Spinal cord (tissue), 10 donors: ENCODE data around the gene SLC25A12. TPM values are rescaled to one million over a fixed set of nuclear protein-coding genes. Genes with fewer than 3 reads are reported as not detected.

Experiments used
- DNase-seq, 6 donors: peaks; one replicate each; pipeline versions ENCODE4 v3.0.0 to v3.0.0-alpha.2; 2013 to 2015; ENCODE audit warnings: low spot score in 6 of 6, low read depth in 4 of 6
- H3K27ac ChIP-seq: one replicate; pipeline ENCODE4 v1.5.1; 2013; ENCODE audit warnings: low read depth, low read length, control low read depth
- H3K27me3 ChIP-seq: one replicate; pipeline ENCODE4 v1.6.1; 2013; ENCODE audit warnings: low read length; ENCODE audit not compliant: control insufficient read depth, insufficient read depth
- H3K36me3 ChIP-seq: one replicate; pipeline ENCODE4 v1.6.1; 2013; ENCODE audit warnings: low read length; ENCODE audit not compliant: control insufficient read depth, insufficient read depth
- H3K4me1 ChIP-seq: one replicate; pipeline ENCODE4 v1.6.1; 2013; ENCODE audit warnings: low read length; ENCODE audit not compliant: control insufficient read depth, insufficient read depth
- H3K4me3 ChIP-seq: one replicate; pipeline ENCODE4 v1.5.1; 2013; ENCODE audit warnings: low read depth, low read length, control low read depth
- H3K9me3 ChIP-seq: one replicate; pipeline ENCODE4 v1.6.1; 2013; ENCODE audit warnings: low read length; ENCODE audit not compliant: control insufficient read depth, insufficient read depth
- WGBS: methylation state at CpG from one replicate; pipeline ENCODE4 v1.1.5; 2013; ENCODE audit warnings: missing lambda C conversion rate; ENCODE audit not compliant: insufficient coverage; 5-methylcytosine and 5-hydroxymethylcytosine counted together
- polyA plus RNA-seq, 2 donors: library from polyadenylated mRNA; unstranded; fragments of 120-200 nt; gene quantifications; one replicate each; pipeline ENCODE4 v1.2.1, GENCODE V29; 2013; ENCODE audit not compliant: insufficient read length in 2 of 2
- total RNA-seq, 2 donors: library from RNA; depleted of rRNA in 1 of 2; stranded (reverse); fragments of 120-200 nt in 1 of 2; fragments of >200 nt in 1 of 2; gene quantifications; one replicate each; pipeline versions ENCODE4 v1.2.3 to v1.2.4, GENCODE V29; 2013 to 2014
- donor health status: healthy.

SLC25A12 gene
- total and polyA plus RNA-seq, 4 donors, result 35.9 to 87.9 (median 54.5) TPM

DNA sequence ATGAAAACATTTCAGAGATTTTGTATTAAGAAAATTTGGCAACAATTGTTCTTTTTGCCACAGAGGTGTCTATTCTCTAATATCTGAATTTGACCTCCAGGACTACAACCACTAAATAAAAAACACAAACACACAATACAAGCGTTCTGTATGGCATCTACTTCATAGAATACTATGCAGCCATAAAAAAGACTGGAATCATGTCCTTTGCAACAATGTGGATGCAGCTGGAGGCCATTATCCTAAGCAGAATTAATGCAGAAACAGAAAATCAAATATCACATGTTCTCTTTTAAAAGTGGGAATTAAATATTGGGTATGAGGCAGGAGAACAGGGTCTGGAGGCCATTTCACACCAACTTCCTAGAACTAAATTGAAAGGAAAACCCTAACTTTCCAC lies 19.5 kb downstream of the SLC25A12 start:
- WGBS, result 100% methylated on average over 1 of the region's 1 CpG
- H3K4me1 ChIP-seq, result no peaks in the 10 kb centered on the region
- DNase-seq, result no peak
- H3K4me3 ChIP-seq, result no peak overlapping the region
- H3K9me3 ChIP-seq, result no peaks in the 10 kb centered on the region
- H3K36me3 ChIP-seq, result peaks cover 6% of the 10 kb centered on the region
- no peaks in the 10 kb centered on the region for H3K27me3 ChIP-seq
- H3K27ac ChIP-seq, result no peak overlapping the region

DNA sequence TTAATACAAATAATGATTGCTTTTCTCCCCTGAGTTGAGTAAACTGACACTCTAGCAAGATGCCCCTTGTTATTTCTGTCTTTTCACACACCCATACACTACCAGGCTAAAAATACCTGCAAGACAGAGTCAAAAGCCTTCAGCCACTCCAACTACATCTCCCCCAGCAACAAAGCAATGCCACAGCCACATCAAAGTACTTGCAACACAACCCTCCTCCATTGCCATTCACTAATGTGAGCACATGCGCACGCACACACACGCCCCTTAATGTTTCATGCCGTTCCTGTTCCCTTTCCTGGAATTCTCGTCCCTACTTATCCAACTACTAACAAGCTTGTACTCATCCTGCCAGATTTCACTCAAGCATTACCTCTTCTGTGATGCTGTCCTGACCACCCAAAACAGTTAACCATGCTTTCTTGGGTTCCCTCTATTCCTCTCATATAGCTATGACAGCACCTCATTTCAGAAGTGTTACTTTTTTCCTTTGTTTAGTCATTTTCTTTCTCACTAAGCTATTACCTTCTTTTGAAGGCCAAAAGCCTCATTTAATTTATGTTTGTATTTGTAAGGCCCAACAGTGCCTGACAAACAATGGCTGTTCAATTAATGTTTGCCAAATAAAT lies 29.6 kb downstream of the SLC25A12 start:
- WGBS, result 77% methylated on average over 5 of the region's 5 CpGs
- Histone ChIP-seq H3K27me3 (no peaks in the 10 kb centered on the region), H3K4me1 (no peaks in the 10 kb centered on the region), H3K9me3 (no peaks in the 10 kb centered on the region), H3K4me3 (no peak overlapping the region), H3K36me3 (peaks cover 11% of the 10 kb centered on the region), H3K27ac (no peak overlapping the region)
- DNase-seq, result no peak

DNA sequence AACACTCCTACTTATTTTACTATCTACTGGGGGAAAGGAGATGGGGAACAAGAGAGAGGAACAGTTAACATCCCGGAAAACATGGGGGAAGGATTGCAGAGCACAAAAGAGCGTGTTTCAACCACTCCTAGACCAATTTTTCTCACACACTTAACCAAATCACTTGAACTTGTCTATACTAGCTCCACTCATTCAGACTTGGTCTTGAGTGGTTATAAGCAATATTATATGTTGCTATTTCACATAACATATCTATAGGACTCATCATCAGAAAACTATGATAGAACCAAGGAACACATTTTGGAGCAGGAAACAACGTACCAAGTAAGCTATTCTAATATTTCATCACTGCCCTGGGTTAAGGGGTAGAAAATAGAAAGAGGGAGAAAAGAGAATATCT lies 31.5 kb downstream of the SLC25A12 start:
- Histone ChIP-seq H3K36me3 (peaks cover 2% of the 10 kb centered on the region), H3K4me3 (no peak overlapping the region), H3K9me3 (no peaks in the 10 kb centered on the region), H3K27ac (no peak overlapping the region), H3K27me3 (no peaks in the 10 kb centered on the region), H3K4me1 (no peaks in the 10 kb centered on the region)
- no CpG with 5 or more reads among the region's 3 CpGs for WGBS
- no peak for DNase-seq

DNA sequence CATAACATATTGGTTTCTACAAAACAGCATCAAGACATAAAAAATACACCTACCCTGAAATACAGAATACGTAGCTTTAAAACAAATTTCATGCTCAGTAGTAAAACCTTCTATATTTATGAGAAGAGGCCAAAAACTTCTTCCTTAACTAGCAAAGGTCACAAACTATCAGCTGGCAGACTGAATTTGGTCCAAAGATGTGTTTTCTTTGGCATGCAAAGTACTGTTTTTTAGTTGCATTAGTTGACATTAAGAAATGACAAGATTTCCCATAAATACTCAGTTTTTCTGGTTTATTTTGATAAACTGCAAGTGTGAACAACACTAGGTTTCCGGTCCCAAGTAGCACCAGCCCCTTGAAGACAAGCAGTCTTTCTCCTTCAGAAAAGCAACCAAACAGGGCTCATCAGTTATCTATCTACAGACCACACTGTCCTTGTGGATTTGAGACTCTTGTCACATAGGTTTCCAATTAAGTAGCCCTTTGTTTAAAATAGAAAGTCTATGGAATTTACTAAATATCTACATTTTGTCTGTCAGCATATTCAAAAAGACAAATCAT lies 35.6 kb downstream of the SLC25A12 start:
- H3K27me3 ChIP-seq, result no peaks in the 10 kb centered on the region
- H3K9me3 ChIP-seq, result no peaks in the 10 kb centered on the region
- H3K27ac ChIP-seq, result no peak overlapping the region
- no peak overlapping the region for H3K4me3 ChIP-seq
- peak in 1 of 6 donors; percentile 24 for DNase-seq
- H3K4me1 ChIP-seq, result no peaks in the 10 kb centered on the region
- WGBS, result 100% methylated on average over 1 of the region's 2 CpGs
- H3K36me3 ChIP-seq, result no peaks in the 10 kb centered on the region

DNA sequence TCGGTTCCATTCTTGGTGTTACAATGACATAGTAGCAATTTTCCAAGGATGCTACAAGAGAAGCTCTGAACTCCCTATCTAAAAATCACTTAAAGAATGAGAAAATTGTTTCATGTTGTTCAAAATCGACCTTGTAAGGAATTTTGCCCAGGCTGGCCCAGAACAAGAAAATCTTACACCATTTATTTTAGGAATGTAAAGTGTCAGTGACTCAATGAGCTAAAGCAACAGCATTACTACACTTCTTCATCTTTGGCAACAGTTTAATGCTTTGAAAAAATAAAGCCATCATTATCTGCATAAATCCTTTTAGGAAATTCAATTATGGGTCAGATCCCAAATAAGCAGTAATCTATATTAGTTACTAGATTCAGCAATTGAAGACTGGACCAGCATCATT lies 38.6 kb downstream of the SLC25A12 start:
- H3K4me1 ChIP-seq, result no peaks in the 10 kb centered on the region
- WGBS, result no CpG with 5 or more reads among the region's 2 CpGs
- no peak overlapping the region for H3K27ac ChIP-seq
- H3K36me3 ChIP-seq, result peaks cover 3% of the 10 kb centered on the region
- no peak overlapping the region for H3K4me3 ChIP-seq
- H3K9me3 ChIP-seq, result no peaks in the 10 kb centered on the region
- DNase-seq, result no peak
- no peaks in the 10 kb centered on the region for H3K27me3 ChIP-seq

DNA sequence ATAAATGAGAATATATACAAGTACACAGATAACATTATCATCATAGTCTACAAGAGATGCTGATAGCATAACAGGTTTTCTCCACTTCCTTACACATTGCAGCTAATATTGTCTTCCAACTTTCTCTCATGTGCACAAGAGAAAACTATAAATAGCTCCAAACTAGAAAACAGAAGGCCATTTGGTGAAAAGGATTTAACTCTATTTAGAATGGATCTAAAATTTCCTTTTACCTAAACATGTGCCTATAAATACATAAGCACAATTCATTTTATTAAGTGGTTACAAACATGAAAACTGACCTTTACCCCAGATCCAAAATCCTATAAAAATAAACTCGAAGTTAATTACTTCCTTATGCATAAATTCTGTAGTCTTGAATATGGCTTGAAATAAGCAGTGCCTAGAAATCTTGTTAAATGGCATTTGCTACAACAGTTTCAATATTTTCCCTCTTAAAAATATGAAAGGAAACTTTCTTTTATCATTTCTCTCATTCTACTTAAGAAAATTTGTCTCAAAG lies 41.6 kb downstream of the SLC25A12 start:
- no peaks in the 10 kb centered on the region for H3K4me1 ChIP-seq
- DNase-seq, result peak in 1 of 6 donors; percentile 11
- no peaks in the 10 kb centered on the region for H3K27me3 ChIP-seq
- H3K9me3 ChIP-seq, result no peaks in the 10 kb centered on the region
- no CpG with 5 or more reads among the region's 1 CpG for WGBS
- no peak overlapping the region for H3K27ac ChIP-seq
- no peak overlapping the region for H3K4me3 ChIP-seq
- peaks cover 6% of the 10 kb centered on the region for H3K36me3 ChIP-seq

DNA sequence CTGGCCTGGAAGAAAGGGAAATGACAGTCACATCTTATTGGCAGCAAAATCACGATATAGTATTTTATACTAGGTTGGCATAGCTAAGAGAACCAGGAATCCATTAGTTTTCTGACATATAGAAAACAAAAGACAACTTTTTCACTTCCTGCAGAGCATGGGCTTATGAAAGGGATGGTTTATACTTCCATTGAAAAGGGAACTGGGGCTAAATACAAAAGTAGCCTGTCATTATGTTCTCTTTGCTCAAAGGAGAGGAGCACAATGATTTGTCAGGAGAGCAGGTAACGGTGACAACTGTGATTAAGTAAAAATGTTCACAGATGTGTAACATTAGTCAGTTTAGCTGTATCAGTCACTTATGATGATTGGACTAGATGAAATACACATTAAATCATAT lies 46.4 kb downstream of the SLC25A12 start:
- H3K27ac ChIP-seq, result no peak overlapping the region
- DNase-seq, result no peak
- H3K4me3 ChIP-seq, result no peak overlapping the region
- no peaks in the 10 kb centered on the region for H3K4me1 ChIP-seq
- WGBS, result no CpG with 5 or more reads among the region's 2 CpGs
- H3K9me3 ChIP-seq, result no peaks in the 10 kb centered on the region
- H3K27me3 ChIP-seq, result no peaks in the 10 kb centered on the region
- peaks cover 10% of the 10 kb centered on the region for H3K36me3 ChIP-seq

DNA sequence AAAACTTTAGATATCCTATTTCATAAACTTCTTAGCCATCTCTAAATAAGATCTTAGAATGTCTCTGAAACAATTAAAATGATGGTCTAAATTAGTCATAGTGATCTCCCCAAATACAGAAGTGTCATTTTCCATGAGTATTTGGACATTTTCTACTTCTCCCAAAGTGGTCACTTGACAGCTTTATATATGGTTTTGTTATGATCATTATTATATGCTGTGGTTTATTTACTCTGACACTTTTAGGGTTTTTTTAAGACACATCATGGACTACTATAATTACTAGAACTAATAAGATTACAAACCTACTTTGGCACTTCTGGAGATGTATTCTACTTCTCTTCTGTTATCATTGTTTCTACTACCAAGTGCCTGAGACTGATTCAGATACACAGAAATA lies 47.1 kb downstream of the SLC25A12 start:
- Histone ChIP-seq H3K9me3 (no peaks in the 10 kb centered on the region), H3K4me3 (no peak overlapping the region), H3K27ac (no peak overlapping the region), H3K27me3 (no peaks in the 10 kb centered on the region), H3K4me1 (no peaks in the 10 kb centered on the region), H3K36me3 (peaks cover 10% of the 10 kb centered on the region)
- no peak for DNase-seq

DNA sequence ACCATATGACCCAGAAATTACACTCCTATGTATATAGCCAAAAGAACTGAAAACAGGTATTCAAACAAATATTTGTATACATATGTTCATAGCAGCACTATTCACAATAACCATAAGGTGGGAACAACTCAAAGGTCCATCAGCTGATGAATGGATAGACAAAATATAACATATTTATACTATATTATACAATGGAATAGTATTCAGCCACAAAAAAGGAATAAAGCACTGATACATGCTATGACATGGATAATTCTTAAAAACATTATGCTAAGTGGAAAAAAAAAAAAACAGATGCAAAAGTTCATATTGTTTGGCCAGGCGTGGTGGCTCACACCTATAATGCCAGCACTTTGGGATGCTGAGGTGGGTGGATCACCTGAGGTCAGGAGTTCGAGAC lies 52.0 kb downstream of the SLC25A12 start:
- Histone ChIP-seq H3K9me3 (no peaks in the 10 kb centered on the region), H3K36me3 (peaks cover 6% of the 10 kb centered on the region), H3K4me1 (no peaks in the 10 kb centered on the region), H3K4me3 (no peak overlapping the region), H3K27me3 (no peaks in the 10 kb centered on the region), H3K27ac (no peak overlapping the region)
- WGBS, result 100% methylated on average over 1 of the region's 2 CpGs
- DNase-seq, result no peak

DNA sequence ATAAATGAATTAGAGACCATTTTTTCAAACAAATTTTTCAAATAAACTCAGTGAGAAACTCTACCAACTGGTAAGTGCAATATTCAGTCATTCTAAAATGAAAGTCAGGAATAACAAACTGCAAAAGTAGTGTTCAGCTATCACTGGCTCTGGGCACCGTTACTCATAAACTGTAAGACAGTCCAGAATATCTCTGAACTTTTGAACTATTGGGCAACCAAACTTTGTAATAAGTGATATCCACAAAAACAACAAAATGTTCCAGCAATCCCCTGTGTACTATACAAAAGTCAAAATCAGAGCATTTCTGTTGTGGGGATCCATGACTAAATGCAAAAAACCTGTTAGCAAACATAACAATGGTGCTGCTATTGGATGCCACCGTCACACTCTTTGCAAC lies 56.3 kb downstream of the SLC25A12 start:
- H3K27ac ChIP-seq, result no peak overlapping the region
- no peaks in the 10 kb centered on the region for H3K4me1 ChIP-seq
- no peaks in the 10 kb centered on the region for H3K27me3 ChIP-seq
- no peaks in the 10 kb centered on the region for H3K9me3 ChIP-seq
- H3K36me3 ChIP-seq, result peaks cover 17% of the 10 kb centered on the region
- no peak for DNase-seq
- 0% methylated on average over 1 of the region's 2 CpGs for WGBS
- no peak overlapping the region for H3K4me3 ChIP-seq
